ENCODE results near the gene TXNRD3. TPM values are rescaled to one million over a fixed set of nuclear protein-coding genes. Genes with fewer than 3 reads are reported as not detected.

Gene TXNRD3
- polyA plus RNA-seq, 3 donors, result 0.57 to 1.7 (median 0.90) TPM

GRCh38 chr3:126613479-126614188, 41.3 kb downstream of the TXNRD3 start:
- TF ChIP-seq, protein P1, sequence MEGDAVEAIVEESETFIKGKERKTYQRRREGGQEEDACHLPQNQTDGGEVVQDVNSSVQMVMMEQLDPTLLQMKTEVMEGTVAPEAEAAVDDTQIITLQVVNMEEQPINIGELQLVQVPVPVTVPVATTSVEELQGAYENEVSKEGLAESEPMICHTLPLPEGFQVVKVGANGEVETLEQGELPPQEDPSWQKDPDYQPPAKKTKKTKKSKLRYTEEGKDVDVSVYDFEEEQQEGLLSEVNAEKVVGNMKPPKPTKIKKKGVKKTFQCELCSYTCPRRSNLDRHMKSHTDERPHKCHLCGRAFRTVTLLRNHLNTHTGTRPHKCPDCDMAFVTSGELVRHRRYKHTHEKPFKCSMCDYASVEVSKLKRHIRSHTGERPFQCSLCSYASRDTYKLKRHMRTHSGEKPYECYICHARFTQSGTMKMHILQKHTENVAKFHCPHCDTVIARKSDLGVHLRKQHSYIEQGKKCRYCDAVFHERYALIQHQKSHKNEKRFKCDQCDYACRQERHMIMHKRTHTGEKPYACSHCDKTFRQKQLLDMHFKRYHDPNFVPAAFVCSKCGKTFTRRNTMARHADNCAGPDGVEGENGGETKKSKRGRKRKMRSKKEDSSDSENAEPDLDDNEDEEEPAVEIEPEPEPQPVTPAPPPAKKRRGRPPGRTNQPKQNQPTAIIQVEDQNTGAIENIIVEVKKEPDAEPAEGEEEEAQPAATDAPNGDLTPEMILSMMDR (IDR thresholded peaks at IDR 0.05), result no peak
- intact Hi-C loops (cut with micrococcal nuclease), result no loop called here
- peaks cover 5% of the 10 kb centered on the region for H3K4me1 Mint-ChIP-seq
- Histone ChIP-seq H3K4me2 (replicated peaks; ENCODE audit: extremely low read depth, low read length, poor library complexity, severe bottlenecking) (no peak overlapping the region), H2AFZ (ENCODE audit: insufficient read depth, low read depth, low read length, poor library complexity, severe bottlenecking) (no peak overlapping the region), H3K36me3 (replicated peaks in 1 of 2; ENCODE audit: control insufficient read depth in 1 of 2, insufficient read depth in 2 of 2, low read length in 2 of 2) (no peaks in the 10 kb centered on the region), H4K20me1 (ENCODE audit: insufficient read depth, low read length) (no peaks in the 10 kb centered on the region), H3K9me3 (replicated peaks in 1 of 2; ENCODE audit: control insufficient read depth in 1 of 2, insufficient read depth in 1 of 2, low read length in 2 of 2) (no peaks in the 10 kb centered on the region), H3K4me3 (replicated peaks in 1 of 3; ENCODE audit: low read depth in 2 of 3, low read length in 3 of 3) (no peak overlapping the region), H3K9ac (ENCODE audit: insufficient read depth, low read length, poor library complexity, severe bottlenecking) (no peak overlapping the region), H3K27ac (ENCODE audit: low read depth in 1 of 2, low read length in 2 of 2) (no peak overlapping the region), H3K79me2 (ENCODE audit: insufficient read depth, low read length) (no peaks in the 10 kb centered on the region), H3K4me1 (ENCODE audit: control insufficient read depth in 1 of 2, insufficient read depth in 2 of 2, low read length in 2 of 2) (no peaks in the 10 kb centered on the region), H3K27me3 (ENCODE audit: control insufficient read depth in 2 of 2, insufficient read depth in 2 of 2, low read length in 2 of 2) (no peaks in the 10 kb centered on the region)
- no peak overlapping the region for H3K27ac Mint-ChIP-seq
- DNase-seq, result peak in 1 of 3 donors; percentile 12
- H3K27me3 Mint-ChIP-seq (ENCODE audit: low read depth in 3 of 3), result no peaks in the 10 kb centered on the region
- H3K36me3 Mint-ChIP-seq, result no peaks in the 10 kb centered on the region
- H3K4me3 Mint-ChIP-seq, result no peak overlapping the region
- no peaks in the 10 kb centered on the region for H3K9me3 Mint-ChIP-seq
- WGBS (ENCODE audit: insufficient coverage), result no CpG with 5 or more reads among the region's 2 CpGs

- Mint-ChIP-seq H3K27ac (no peak overlapping the region), H3K4me1 (peaks cover 4% of the 10 kb centered on the region), H3K36me3 (no peaks in the 10 kb centered on the region), H3K27me3 (ENCODE audit: low read depth in 3 of 3) (no peaks in the 10 kb centered on the region), H3K9me3 (no peaks in the 10 kb centered on the region), H3K4me3 (no peak overlapping the region)
- intact Hi-C loops (cut with micrococcal nuclease), result no loop called here
- no peaks in the 10 kb centered on the region for H3K36me3 ChIP-seq (replicated peaks in 1 of 2; ENCODE audit: control insufficient read depth in 1 of 2, insufficient read depth in 2 of 2, low read length in 2 of 2)
- TF ChIP-seq, protein P1 (IDR thresholded peaks at IDR 0.05), result no peak
- DNase-seq, result no peak
- no CpG with 5 or more reads among the region's 4 CpGs for WGBS (ENCODE audit: insufficient coverage)
- no peaks in the 10 kb centered on the region for H4K20me1 ChIP-seq (ENCODE audit: insufficient read depth, low read length)
- no peak overlapping the region for H3K4me3 ChIP-seq (replicated peaks in 1 of 3; ENCODE audit: low read depth in 2 of 3, low read length in 3 of 3)
- H3K9ac ChIP-seq (ENCODE audit: insufficient read depth, low read length, poor library complexity, severe bottlenecking), result no peak overlapping the region
- no peaks in the 10 kb centered on the region for H3K27me3 ChIP-seq (ENCODE audit: control insufficient read depth in 2 of 2, insufficient read depth in 2 of 2, low read length in 2 of 2)
- no peak overlapping the region for H2AFZ ChIP-seq (ENCODE audit: insufficient read depth, low read depth, low read length, poor library complexity, severe bottlenecking)
- H3K4me2 ChIP-seq (replicated peaks; ENCODE audit: extremely low read depth, low read length, poor library complexity, severe bottlenecking), result no peak overlapping the region
- H3K4me1 ChIP-seq (ENCODE audit: control insufficient read depth in 1 of 2, insufficient read depth in 2 of 2, low read length in 2 of 2), result no peaks in the 10 kb centered on the region
- no peak overlapping the region for H3K27ac ChIP-seq (ENCODE audit: low read depth in 1 of 2, low read length in 2 of 2)
- no peaks in the 10 kb centered on the region for H3K79me2 ChIP-seq (ENCODE audit: insufficient read depth, low read length)
- no peaks in the 10 kb centered on the region for H3K9me3 ChIP-seq (replicated peaks in 1 of 2; ENCODE audit: control insufficient read depth in 1 of 2, insufficient read depth in 1 of 2, low read length in 2 of 2)
Measured at GRCh38 chr3:126612479-126613205, 42.3 kb downstream of the TXNRD3 start.
